ENCODE results near the gene MYO5A.

DNA sequence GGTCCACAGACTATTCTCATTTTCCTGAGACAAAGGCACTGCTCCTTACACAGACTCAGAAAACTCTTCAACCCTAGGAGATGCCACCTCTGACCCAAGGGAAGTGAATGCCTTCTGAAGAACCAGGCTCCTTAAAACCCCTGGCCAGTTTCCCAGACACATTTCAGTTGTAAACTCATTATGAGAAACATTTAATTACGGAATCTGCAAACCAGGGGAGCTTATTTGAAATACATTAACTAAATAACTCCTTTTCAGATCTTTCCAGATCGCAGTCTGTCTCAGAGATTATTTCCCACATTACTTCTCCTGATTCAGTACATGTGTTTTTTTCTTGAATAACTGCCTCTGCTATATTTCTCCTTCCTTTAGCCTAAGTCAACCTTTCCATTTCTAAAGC, 17.6 kb downstream of the MYO5A start:
- TF ChIP-seq POLR2A (IDR thresholded peaks at IDR 0.05): no peak
- TF ChIP-seq, protein P1, sequence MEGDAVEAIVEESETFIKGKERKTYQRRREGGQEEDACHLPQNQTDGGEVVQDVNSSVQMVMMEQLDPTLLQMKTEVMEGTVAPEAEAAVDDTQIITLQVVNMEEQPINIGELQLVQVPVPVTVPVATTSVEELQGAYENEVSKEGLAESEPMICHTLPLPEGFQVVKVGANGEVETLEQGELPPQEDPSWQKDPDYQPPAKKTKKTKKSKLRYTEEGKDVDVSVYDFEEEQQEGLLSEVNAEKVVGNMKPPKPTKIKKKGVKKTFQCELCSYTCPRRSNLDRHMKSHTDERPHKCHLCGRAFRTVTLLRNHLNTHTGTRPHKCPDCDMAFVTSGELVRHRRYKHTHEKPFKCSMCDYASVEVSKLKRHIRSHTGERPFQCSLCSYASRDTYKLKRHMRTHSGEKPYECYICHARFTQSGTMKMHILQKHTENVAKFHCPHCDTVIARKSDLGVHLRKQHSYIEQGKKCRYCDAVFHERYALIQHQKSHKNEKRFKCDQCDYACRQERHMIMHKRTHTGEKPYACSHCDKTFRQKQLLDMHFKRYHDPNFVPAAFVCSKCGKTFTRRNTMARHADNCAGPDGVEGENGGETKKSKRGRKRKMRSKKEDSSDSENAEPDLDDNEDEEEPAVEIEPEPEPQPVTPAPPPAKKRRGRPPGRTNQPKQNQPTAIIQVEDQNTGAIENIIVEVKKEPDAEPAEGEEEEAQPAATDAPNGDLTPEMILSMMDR (IDR thresholded peaks at IDR 0.05 in 4 of 5, conservative IDR thresholded peaks at IDR 0.05 in 1 of 5): no peak

Measured in gastrocnemius medialis (tissue), 4 donors.